Endothelial cell (in vitro differentiated cells): ENCODE data around the gene CHAC1. TPM values are rescaled to one million over a fixed set of nuclear protein-coding genes. Genes with fewer than 3 reads are reported as not detected.

Experiments
- DNase-seq: peaks from one replicate; pipeline ENCODE4 v3.0.0; 2021; ENCODE audit warnings: low spot score
- H3K27ac Mint-ChIP-seq: one replicate; pipeline ENCODE4 v1.8.0; 2021; ENCODE audit warnings: mixed read lengths, inconsistent platforms; ENCODE audit not compliant: unreplicated experiment
- H3K27me3 Mint-ChIP-seq: one replicate; pipeline ENCODE4 v1.8.0; 2021; ENCODE audit warnings: mild to moderate bottlenecking, moderate library complexity, mixed read lengths, inconsistent platforms; ENCODE audit not compliant: unreplicated experiment
- H3K36me3 Mint-ChIP-seq: one replicate; pipeline ENCODE4 v1.8.0; 2021; ENCODE audit warnings: mild to moderate bottlenecking, low read depth, mixed read lengths, inconsistent platforms; ENCODE audit not compliant: unreplicated experiment
- H3K4me1 Mint-ChIP-seq: one replicate; pipeline ENCODE4 v1.8.0; 2021; ENCODE audit warnings: mild to moderate bottlenecking, mixed read lengths, inconsistent platforms; ENCODE audit not compliant: unreplicated experiment
- H3K4me3 Mint-ChIP-seq: one replicate; pipeline ENCODE4 v1.8.0; 2021; ENCODE audit warnings: mild to moderate bottlenecking, mixed read lengths, inconsistent platforms; ENCODE audit not compliant: unreplicated experiment
- H3K9me3 Mint-ChIP-seq: one replicate; pipeline ENCODE4 v1.8.0; 2021; ENCODE audit warnings: mixed read lengths, inconsistent platforms; ENCODE audit not compliant: unreplicated experiment
- total RNA-seq: library from RNA; stranded (reverse); fragmentation: NEBNext Ultra II Directional; extraction: Animal tissue kit (Norgen Biotek cat#: 25700); gene quantifications from one replicate; pipeline ENCODE4 v1.2.1, GENCODE V29; 2021; ENCODE audit not compliant: unreplicated experiment
- TF ChIP-seq, protein P1 (sequence below): fragments of 200-600 bp; sonication (generic); IDR thresholded peaks from one replicate; pipeline ENCODE4 v1.5.0; 2021; ENCODE audit warnings: antibody characterized with exemption; ENCODE audit not compliant: unreplicated experiment

The CHAC1 gene
- total RNA-seq, 1 donor from 2014 or later = 16.4 TPM

DNA sequence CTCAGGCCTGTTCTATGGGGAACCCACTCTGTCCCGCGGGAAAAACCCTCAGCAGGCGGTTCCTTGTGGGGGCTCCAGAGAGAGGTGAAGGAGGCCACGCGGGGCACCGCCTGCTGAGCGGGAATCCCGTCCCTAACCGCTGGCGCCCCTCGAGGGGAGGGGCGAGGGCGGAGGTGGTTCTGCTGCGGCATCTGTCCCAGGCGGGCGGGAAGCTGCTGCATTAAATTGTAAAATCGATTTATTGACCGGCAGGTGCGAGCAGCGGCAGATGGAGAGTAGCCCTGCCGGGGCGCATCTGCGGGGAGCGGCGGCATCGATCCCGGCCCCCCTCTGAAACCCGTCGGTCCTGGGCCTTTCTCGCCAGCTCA, 27.8 kb upstream of the CHAC1 start:
- H3K27ac Mint-ChIP-seq = no peak overlapping the region
- TF ChIP-seq, protein P1, sequence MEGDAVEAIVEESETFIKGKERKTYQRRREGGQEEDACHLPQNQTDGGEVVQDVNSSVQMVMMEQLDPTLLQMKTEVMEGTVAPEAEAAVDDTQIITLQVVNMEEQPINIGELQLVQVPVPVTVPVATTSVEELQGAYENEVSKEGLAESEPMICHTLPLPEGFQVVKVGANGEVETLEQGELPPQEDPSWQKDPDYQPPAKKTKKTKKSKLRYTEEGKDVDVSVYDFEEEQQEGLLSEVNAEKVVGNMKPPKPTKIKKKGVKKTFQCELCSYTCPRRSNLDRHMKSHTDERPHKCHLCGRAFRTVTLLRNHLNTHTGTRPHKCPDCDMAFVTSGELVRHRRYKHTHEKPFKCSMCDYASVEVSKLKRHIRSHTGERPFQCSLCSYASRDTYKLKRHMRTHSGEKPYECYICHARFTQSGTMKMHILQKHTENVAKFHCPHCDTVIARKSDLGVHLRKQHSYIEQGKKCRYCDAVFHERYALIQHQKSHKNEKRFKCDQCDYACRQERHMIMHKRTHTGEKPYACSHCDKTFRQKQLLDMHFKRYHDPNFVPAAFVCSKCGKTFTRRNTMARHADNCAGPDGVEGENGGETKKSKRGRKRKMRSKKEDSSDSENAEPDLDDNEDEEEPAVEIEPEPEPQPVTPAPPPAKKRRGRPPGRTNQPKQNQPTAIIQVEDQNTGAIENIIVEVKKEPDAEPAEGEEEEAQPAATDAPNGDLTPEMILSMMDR = no peak
- peaks cover 29% of the 10 kb centered on the region for H3K36me3 Mint-ChIP-seq
- DNase-seq = no peak
- H3K4me1 Mint-ChIP-seq = peaks cover 53% of the 10 kb centered on the region
- no peaks in the 10 kb centered on the region for H3K9me3 Mint-ChIP-seq
- peak overlapping the region; percentile 86 for H3K4me3 Mint-ChIP-seq
- peaks cover 26% of the 10 kb centered on the region for H3K27me3 Mint-ChIP-seq

DNA sequence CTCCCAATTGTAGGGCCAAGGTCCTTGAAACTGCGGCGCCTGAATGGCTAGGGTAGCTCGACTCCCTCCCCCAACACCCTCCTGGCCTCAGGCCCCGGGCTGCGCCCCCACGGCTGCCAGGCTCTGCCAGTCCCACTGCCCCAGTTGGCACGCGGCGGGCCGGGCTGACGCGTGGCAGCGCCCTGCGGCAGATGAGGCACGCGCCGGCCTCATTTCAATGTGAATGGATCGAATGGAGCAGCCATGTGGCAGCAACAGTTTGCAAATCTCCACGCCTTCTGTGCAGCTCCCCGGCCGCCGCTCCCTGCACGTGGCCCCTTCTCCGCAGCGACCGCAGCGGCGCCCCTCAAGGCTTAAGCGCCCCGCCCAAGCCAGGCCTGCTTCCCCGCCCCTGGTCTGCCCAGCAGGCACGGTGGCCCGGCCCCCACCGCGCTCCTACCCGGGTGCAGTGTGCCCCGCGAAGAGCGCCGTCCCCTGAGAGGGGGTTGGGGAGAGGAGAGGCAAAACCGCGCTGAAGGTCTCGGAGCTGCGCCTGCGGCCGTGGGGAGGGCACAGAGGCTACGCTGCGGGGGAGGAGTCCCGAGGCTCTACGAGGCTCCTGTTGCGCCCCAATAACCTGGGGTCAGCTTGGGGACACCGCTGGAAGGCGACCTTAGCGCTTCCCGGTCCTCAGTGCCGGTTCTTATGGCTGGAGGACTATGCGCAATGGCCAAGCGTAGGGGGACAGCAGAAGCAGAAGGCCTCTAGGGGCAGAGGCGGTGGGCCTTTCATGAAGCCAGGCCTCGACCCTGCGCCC, 27.2 kb upstream of the CHAC1 start:
- H3K4me3 Mint-ChIP-seq = peak overlapping the region; percentile 92
- H3K27me3 Mint-ChIP-seq = peaks cover 28% of the 10 kb centered on the region
- H3K36me3 Mint-ChIP-seq = peaks cover 35% of the 10 kb centered on the region
- TF ChIP-seq, protein P1 = no peak
- H3K27ac Mint-ChIP-seq = no peak overlapping the region
- H3K9me3 Mint-ChIP-seq = no peaks in the 10 kb centered on the region
- H3K4me1 Mint-ChIP-seq = peaks cover 53% of the 10 kb centered on the region
- DNase-seq = no peak

DNA sequence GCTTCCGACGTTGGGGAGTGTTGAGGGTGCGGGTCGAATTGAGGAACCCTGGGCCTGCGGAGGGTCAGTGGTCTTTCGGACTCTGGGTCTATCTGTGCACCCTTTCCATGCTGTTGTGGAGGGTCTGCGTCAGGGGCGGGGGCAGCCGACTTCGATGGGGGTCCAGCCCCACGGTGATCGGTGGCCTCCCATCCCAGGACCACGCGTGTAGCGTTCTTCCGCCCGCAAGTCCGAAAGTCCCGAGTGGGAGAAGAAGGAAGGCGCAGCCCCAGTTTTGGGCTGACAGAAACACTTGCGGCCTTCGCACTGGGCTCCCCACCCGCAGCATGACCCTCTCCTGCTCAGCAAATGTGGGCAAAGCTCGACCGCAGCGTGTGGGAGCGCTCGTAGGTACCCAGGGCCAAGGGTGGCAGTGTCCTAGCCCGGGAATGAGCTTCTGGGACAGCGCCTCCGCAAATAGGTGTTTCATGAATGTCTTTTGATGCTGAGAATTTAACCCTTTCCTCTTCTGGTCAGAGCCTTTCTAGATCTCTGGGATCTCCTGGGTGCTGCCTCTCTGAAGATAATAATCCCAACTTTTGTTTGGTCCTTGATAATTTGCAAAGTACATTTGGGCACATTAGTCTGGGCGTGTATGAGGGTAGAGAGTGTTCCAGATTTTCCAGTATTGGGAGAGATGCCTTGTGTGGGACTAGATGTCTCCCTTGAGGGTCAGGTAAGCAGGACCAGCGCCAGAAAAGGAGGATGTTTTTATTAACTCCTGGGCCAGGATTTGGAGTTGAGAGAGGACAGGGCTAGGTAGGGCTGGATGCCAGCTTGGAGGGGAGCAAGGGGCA, 26.4 kb upstream of the CHAC1 start:
- Mint-ChIP-seq H3K4me3 (peak overlapping the region; percentile 92), H3K9me3 (no peaks in the 10 kb centered on the region), H3K36me3 (peaks cover 43% of the 10 kb centered on the region), H3K27ac (peak overlapping the region; percentile 49), H3K4me1 (peaks cover 55% of the 10 kb centered on the region), H3K27me3 (peaks cover 34% of the 10 kb centered on the region)
- TF ChIP-seq, protein P1 = no peak
- DNase-seq = no peak

DNA sequence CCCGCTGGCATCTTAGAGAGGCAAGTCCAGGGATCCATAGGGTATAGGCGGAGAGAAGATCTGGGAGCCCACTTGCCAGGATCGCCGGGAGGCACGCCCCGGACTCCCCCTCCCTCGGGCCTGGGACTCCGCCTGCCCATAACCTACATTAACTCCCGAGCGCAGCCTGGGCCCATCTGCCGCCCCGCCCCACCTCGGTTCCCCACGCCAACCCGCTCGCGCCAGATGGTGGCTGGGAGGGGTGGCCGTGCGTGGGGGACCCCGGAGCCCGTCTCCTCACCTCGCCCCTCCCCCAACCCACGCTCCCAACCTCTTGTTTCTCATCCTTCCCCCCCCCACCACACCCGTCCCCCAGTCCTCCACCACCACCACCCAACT, 25.8 kb upstream of the CHAC1 start:
- H3K4me3 Mint-ChIP-seq = peak overlapping the region; percentile 92
- H3K36me3 Mint-ChIP-seq = peaks cover 49% of the 10 kb centered on the region
- TF ChIP-seq, protein P1 = no peak
- peak overlapping the region; percentile 49 for H3K27ac Mint-ChIP-seq
- H3K9me3 Mint-ChIP-seq = no peaks in the 10 kb centered on the region
- H3K27me3 Mint-ChIP-seq = peaks cover 38% of the 10 kb centered on the region
- H3K4me1 Mint-ChIP-seq = peaks cover 55% of the 10 kb centered on the region
- DNase-seq = no peak
